ENCODE measurements around the gene ZNF467.

GRCh38 chr7:149809215-149809614 is 35.8 kb upstream of the ZNF467 start:
- no peak for TF ChIP-seq CTCF (conservative IDR thresholded peaks at IDR 0.05; ENCODE audit: low read depth in 2 of 2)
- no peak for TF ChIP-seq REST (IDR thresholded peaks at IDR 0.05; ENCODE audit: unreplicated experiment)
- no peak for TF ChIP-seq CREB1 (CRISPR knock-in tag; IDR thresholded peaks at IDR 0.05; ENCODE audit: low read depth)
- TF ChIP-seq POLR2AphosphoS5 (IDR thresholded peaks at IDR 0.05; ENCODE audit: low read depth), result no peak
- no peak for TF ChIP-seq EZH2 (IDR thresholded peaks at IDR 0.05; ENCODE audit: low read depth, unreplicated experiment)
- TF ChIP-seq NANOG (IDR thresholded peaks at IDR 0.05; ENCODE audit: borderline replicate concordance), result no peak
- TF ChIP-seq ETS1 (IDR thresholded peaks at IDR 0.05), result no peak
